ENCODE measurements around the gene NMNAT3. TPM values are rescaled to one million over a fixed set of nuclear protein-coding genes. Genes with fewer than 3 reads are reported as not detected.

Gene NMNAT3
- total RNA-seq, 6 experiments from 2014 or later, result 1.3 to 3.6 (median 2.6) TPM

DNA sequence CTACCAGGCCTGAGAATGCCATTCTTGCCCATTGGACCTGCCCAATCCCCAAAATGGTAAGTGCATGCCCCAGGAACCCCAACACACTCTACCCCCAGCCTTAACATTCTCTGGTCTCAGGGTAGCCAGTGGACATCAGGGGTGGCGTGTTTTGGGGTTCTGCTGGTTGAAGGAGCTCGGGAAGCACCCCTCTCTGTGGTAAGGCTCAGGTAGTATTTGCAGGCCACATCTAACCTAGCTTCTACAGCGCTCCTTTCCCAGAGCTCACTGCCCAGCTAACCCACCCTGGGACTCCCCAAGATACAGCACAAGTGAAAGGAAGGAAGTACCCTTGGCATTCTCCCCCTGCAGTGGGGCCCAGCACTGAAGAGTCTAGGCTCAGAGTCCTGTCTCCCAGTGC, 19.8 kb downstream of the NMNAT3 start:
- intact Hi-C loops (cut with DNase I), result no loop called here
- H3K27me3 ChIP-seq, result no peaks in the 10 kb centered on the region
- no peaks in the 10 kb centered on the region for H3K4me1 ChIP-seq
- no peak overlapping the region for H3K4me3 ChIP-seq
- no peak for ATAC-seq
- DNase-seq, result no peak
- no peaks in the 10 kb centered on the region for H3K36me3 ChIP-seq
- H3K9me3 ChIP-seq, result no peaks in the 10 kb centered on the region
- WGBS (ENCODE audit: insufficient coverage, low coverage, low lambda C conversion rate, missing lambda C conversion rate), result no CpG with 5 or more reads among the region's 3 CpGs
- H3K27ac ChIP-seq, result no peak overlapping the region
- TF ChIP-seq POLR2A (IDR thresholded peaks at IDR 0.05), result no peak
- TF ChIP-seq, protein P1, sequence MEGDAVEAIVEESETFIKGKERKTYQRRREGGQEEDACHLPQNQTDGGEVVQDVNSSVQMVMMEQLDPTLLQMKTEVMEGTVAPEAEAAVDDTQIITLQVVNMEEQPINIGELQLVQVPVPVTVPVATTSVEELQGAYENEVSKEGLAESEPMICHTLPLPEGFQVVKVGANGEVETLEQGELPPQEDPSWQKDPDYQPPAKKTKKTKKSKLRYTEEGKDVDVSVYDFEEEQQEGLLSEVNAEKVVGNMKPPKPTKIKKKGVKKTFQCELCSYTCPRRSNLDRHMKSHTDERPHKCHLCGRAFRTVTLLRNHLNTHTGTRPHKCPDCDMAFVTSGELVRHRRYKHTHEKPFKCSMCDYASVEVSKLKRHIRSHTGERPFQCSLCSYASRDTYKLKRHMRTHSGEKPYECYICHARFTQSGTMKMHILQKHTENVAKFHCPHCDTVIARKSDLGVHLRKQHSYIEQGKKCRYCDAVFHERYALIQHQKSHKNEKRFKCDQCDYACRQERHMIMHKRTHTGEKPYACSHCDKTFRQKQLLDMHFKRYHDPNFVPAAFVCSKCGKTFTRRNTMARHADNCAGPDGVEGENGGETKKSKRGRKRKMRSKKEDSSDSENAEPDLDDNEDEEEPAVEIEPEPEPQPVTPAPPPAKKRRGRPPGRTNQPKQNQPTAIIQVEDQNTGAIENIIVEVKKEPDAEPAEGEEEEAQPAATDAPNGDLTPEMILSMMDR (IDR thresholded peaks at IDR 0.05), result no peak

DNA sequence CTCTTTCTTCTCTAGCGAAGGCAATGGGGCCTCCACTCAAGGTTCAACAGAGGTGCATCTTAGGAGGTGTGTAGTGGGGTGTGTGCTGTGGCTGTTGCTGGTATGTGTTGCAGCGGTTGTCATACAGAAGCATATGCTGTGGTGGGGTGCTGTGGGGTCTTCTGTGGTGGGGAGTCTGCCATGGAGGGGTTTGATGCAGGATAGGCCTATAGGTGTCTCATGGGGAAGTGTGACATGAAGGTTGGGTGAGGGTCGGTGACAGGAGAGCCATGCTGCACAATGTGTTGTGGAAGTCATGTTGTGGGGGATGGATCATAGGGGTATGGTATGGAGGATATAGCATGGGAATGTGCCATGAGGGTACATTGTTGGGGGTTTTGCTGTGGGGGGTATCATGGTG, 20.3 kb downstream of the NMNAT3 start:
- no peak for TF ChIP-seq POLR2A (IDR thresholded peaks at IDR 0.05)
- TF ChIP-seq, protein P1 (IDR thresholded peaks at IDR 0.05), result no peak
- ATAC-seq, result no peak
- intact Hi-C loops (cut with DNase I), result no loop called here

DNA sequence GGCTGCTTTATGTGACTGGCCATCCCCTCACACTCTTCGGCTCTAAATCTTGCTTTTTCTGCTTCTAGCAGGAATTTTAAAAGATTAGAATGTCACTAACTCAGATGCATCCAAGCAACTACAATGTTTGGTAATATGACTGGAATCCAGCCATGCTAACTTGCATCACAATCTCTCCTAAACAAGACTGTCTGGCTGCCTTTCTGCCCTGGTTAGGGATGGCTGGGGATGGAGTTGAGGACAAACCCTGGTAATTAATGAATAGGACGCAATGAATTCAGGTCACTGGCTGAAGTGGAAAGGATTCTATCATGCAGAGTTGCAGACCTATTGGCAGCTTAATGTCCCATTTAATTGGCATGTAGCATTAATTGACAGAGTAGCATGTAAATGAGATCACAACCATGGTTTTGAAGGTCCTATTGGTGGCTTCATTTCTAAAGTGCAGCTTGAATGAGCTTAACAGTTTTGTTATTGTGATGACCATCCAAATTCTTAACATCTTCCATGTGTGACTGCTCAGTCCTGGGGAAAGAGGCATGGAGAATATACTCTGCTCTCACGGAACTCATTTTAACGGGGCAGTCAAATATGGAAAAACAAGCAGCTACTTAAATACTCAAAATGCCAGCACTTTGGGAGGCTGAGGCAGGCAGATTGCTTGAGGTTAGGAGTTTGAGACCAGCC, 21.7 kb downstream of the NMNAT3 start:
- ATAC-seq, result peak; percentile 36 to 73 (median 42)

More for the DNA sequence above, 20.3 kb downstream of the NMNAT3 start:
- Histone ChIP-seq H3K4me1 (no peaks in the 10 kb centered on the region), H3K27me3 (no peaks in the 10 kb centered on the region), H3K27ac (no peak overlapping the region), H3K36me3 (no peaks in the 10 kb centered on the region), H3K4me3 (no peak overlapping the region), H3K9me3 (no peaks in the 10 kb centered on the region)
- WGBS (ENCODE audit: insufficient coverage, low coverage, low lambda C conversion rate, missing lambda C conversion rate), result 94% methylated on average over 2 of the region's 3 CpGs
- no peak for DNase-seq

DNA sequence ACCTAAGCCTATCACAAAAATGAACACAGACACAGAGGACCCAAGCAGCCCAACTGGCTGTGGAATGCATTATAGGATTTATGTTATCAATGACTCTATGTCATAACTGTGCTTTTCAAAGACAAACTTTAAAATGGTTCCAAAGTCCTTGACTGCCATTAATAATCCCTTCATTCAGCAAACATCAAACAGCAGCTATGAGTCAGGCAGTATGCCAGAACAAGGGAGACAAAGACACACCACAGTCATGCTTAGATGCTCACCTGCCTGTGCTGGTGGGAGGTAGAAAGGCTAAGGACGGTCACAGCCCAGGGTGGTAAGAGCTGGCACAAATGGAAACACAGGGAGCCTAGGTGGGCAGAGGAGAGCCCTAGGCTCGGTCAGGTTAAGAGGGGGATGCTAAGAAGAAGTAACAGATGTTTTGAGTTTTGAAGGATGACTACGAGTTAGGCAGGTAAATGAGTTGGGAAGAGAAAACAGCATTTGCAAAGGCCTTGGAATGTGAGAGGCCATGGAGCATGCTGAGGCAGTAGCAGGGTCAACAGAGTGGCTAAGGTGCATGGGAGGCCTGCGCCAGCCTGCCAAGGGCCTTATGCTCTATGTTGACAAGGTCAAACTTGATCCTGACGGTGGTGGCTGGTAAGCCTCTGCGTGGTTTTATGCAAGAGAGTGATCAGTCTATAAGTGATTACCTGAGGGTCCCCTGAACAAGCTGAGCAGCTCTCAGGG, 23.0 kb downstream of the NMNAT3 start:
- no peak overlapping the region for H3K4me3 ChIP-seq
- no peak overlapping the region for H3K27ac ChIP-seq
- H3K4me1 ChIP-seq, result no peaks in the 10 kb centered on the region
- no peaks in the 10 kb centered on the region for H3K36me3 ChIP-seq
- no peak for ATAC-seq
- TF ChIP-seq, protein P1 (IDR thresholded peaks at IDR 0.05), result no peak
- TF ChIP-seq POLR2A (IDR thresholded peaks at IDR 0.05), result no peak
- H3K9me3 ChIP-seq, result no peaks in the 10 kb centered on the region
- WGBS (ENCODE audit: insufficient coverage, low coverage, low lambda C conversion rate, missing lambda C conversion rate), result 87% methylated on average over 3 of the region's 6 CpGs
- intact Hi-C loops (cut with DNase I), result no loop called here
- H3K27me3 ChIP-seq, result no peaks in the 10 kb centered on the region
- DNase-seq, result no peak

More for the DNA sequence above, 21.7 kb downstream of the NMNAT3 start:
- Histone ChIP-seq H3K9me3 (no peaks in the 10 kb centered on the region), H3K27me3 (no peaks in the 10 kb centered on the region), H3K27ac (no peak overlapping the region), H3K4me3 (no peak overlapping the region), H3K36me3 (no peaks in the 10 kb centered on the region), H3K4me1 (no peaks in the 10 kb centered on the region)
- TF ChIP-seq, protein P1 (IDR thresholded peaks at IDR 0.05), result no peak
- intact Hi-C loops (cut with DNase I), result no loop called here
- DNase-seq, result no peak
- WGBS (ENCODE audit: insufficient coverage, low coverage, low lambda C conversion rate, missing lambda C conversion rate), result 76% methylated on average over 4 of the region's 4 CpGs

Data from right lobe of liver (tissue), 6 donors.